MG63 (cell line): ENCODE data around the gene RILP. TPM values are rescaled to one million over a fixed set of nuclear protein-coding genes. Genes with fewer than 3 reads are reported as not detected.
A peak's percentile ranks its signal among the peaks of the same experiment; 100 is the strongest.

Experiments
- DNase-seq: peaks from one replicate; pipeline ENCODE4 v3.0.0-alpha.2; 2020
- H3K27me3 ChIP-seq: fragments of 250-450 bp; sonication (Bioruptor Pico); 2 replicates; pipeline ENCODE4 v1.5.1; 2020; ENCODE audit warnings: mild to moderate bottlenecking, moderate library complexity
- H3K36me3 ChIP-seq: fragments of 250-450 bp; sonication (Bioruptor Pico); 2 replicates; pipeline ENCODE4 v1.5.1; 2020; ENCODE audit warnings: mild to moderate bottlenecking, moderate library complexity
- H3K4me3 ChIP-seq: fragments of 250-450 bp; sonication (Bioruptor Pico); 2 replicates; pipeline ENCODE4 v1.5.1; 2020; ENCODE audit warnings: mild to moderate bottlenecking, moderate library complexity
- H3K9me3 ChIP-seq: fragments of 250-450 bp; sonication (Bioruptor Pico); 2 replicates; pipeline ENCODE4 v1.5.1; 2020; ENCODE audit warnings: mild to moderate bottlenecking, moderate library complexity
- total RNA-seq: library from RNA; depleted of rRNA; stranded (reverse); fragments of >200 nt; shearing (Covaris generic); gene quantifications from 2 replicates; pipeline ENCODE4 v1.2.3, GENCODE V29; 2014; ENCODE audit warnings: low replicate concordance

The RILP gene
- total RNA-seq, 1 experiment from 2014 or later, result 4.6 TPM

DNA sequence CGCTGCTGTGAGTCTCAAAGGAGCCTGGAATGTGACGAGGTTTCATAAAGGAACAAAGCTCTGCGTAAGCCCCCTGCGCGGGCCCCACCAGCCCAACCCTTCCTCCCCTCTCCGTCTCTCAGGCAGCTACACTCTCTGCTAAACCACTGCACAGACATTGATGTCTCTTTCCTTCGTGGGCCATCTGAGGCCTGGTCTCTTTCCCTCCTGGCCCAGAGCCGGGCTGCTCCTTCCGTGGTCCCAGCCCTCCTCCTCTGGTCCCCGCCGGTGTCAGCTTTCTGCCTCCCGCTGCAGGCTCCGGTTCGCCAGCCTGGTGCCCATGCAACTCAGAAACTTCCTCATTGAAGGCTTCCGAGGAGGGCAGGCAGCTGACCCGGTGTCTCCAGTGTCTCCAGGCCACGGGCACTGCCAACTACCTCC is 11.5 kb downstream of the RILP start:
- H3K27me3 ChIP-seq, result no peaks in the 10 kb centered on the region
- no peaks in the 10 kb centered on the region for H3K9me3 ChIP-seq
- no peak overlapping the region for H3K4me3 ChIP-seq
- no peak for DNase-seq
- no peaks in the 10 kb centered on the region for H3K36me3 ChIP-seq

DNA sequence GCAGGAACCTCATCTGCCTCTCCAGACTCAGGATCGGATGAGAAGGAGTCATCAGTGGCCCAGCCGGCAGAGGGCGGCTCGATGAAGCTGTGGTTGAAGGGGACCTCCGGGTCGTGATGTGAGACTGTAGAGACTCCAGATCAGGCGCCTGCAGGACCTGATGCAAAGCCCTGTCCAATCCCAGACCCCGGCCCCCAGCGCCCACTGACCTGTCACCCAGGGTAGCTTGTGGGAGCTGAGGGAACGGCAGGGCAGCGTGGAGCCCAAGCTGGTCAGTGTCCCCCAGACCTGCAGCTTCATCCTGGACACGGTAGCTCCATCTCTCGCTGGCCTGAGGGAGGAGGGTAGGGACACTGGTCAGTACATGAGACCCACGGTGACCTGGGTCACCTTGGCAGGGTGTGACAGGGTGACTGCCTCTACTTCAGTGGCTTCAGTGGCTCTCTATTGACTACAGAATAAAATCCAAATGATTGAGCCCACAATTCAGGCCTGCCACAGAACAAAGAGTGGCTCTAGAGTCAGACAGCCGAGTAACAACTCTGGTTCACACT is 12.9 kb downstream of the RILP start:
- Histone ChIP-seq H3K36me3 (no peaks in the 10 kb centered on the region), H3K4me3 (no peak overlapping the region), H3K9me3 (no peaks in the 10 kb centered on the region), H3K27me3 (no peaks in the 10 kb centered on the region)
- DNase-seq, result no peak

DNA sequence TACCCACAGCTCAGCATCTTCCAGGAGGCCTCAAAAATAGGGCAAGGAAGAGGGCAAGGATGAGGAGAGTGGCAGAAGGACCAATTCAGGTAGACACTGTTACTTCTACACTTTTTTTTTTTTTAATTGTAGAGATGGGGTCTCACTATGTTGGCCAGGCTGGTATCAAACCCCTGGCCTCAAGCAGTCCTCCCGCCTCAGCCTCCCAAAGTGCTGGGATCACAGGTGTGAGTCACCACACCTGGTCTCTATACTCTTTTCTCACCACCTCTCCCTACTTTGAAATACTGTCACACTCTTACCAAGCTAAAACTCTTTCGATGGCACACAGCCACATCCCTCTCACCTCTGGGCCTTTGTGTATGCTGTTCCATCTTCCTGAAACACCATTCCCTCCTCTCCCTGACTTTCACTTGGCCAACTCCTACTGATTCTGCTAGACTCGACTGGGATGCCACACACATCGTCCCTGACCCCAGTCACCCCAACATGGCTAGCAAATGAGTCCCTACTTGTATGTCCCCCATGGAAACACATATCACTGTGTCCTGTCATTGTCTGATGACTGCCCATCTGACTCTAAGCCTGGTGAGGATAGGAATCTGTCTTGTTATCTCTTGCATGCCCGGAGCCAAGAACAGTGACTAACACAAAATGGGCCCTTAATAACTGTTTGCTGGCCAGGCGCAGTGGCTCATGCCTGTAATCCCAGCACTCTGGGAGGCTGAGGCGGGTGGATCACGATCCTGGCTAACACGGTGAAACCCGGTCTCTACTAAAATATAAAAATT is 13.8 kb downstream of the RILP start:
- no peaks in the 10 kb centered on the region for H3K9me3 ChIP-seq
- no peak overlapping the region for H3K4me3 ChIP-seq
- DNase-seq, result no peak
- no peaks in the 10 kb centered on the region for H3K27me3 ChIP-seq
- H3K36me3 ChIP-seq, result no peaks in the 10 kb centered on the region

DNA sequence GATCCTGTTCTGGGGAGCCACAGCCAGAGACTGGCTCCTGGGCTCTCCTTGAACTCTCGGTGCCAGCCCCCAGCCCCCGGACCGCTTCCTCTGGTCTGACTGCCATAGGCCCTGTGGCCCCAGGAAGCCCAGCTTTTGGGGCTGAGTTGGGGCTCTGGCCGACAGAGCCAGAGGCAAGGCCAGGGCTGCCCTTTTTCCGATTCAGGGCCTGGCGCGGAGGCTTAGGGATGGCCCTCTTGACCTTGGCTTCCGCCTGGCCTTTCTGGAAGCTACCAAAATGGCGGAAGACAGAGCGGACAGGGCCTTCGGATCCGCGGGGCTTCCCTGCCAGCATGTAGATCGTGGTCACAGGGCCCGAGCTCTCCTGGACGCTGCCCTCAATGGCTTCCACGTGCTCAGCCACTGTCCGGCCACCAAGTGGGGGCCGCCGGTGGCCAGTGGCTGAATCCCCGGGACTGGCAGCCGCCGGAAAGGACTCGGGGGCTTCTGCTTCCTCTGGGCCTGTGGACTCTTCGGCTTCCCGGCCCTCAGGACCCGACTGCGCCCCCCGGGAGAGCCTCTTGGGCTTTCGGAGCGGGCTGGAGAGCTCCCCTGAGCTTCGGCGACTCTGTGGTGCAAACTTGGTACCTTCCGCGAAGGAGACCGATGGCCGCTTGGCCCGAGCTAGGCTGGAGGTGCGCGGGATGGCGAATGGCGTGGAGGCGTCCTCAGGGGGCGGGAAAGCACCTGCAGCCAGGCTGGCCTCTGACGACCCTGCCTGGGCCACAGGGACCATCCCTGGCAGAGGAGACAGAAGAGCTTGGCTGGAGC is 14.6 kb downstream of the RILP start:
- Histone ChIP-seq H3K9me3 (no peaks in the 10 kb centered on the region), H3K27me3 (no peaks in the 10 kb centered on the region), H3K36me3 (no peaks in the 10 kb centered on the region), H3K4me3 (no peak overlapping the region)
- no peak for DNase-seq

DNA sequence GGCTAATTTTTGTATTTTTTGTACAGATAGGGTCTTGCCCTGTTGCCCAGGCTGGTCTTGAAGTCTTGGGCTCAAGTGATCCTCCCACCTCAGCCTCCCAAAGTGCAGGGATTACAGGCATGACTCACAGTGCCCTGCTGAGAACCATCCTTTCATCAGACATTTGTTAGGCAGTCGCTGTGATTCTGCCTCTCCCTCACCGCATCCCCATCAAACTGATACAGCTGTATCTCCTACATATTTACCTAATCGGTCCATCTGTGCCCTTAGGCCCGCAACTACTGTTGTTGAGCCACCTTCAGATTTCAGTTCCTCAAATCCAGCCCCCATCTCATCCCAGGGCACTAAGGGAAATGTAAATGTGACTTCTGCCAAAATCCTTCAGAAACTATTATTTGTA is 19.0 kb downstream of the RILP start:
- H3K36me3 ChIP-seq, result no peaks in the 10 kb centered on the region
- peak; percentile 30 for DNase-seq
- H3K9me3 ChIP-seq, result no peaks in the 10 kb centered on the region
- no peaks in the 10 kb centered on the region for H3K27me3 ChIP-seq
- no peak overlapping the region for H3K4me3 ChIP-seq

DNA sequence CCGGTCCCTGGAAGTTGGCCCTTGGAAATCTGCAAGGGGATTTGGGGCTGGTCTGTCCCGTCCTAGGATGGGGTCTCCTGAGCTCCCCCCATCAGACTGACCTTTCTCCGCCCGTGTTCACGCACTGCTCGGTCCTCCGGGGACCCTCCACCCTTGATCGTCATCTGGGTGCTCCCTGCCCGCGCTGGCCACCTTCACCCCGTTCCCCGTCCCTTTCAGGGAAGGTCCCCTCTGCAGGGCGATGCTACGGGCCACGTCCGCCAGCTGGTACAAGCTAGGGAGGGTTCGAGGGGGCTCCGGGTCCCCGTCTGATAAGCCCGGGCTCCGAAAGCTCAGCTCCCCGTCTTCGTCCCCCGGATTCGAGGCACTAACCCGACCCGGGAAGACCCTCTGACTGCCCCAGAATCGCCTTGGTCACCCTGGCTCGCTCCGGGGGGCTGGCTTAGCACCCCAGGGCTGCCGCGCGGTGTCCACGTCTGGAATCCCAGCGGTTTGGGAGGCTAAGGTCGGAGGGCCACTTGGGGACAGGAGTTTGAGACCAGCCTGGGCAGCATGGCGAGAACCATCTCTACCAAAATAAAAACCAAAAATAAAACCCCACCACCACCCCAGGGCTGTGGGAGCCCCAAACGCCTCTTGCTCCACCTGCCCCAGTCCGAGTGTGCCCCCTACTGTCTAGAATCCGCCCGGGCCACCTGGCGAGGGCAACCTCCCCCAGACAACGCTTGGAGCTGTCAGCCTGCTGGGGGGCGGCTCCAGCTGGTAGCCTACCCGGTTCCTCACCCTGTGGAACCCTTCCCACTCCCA is 20.0 kb downstream of the RILP start:
- Histone ChIP-seq H3K27me3 (no peaks in the 10 kb centered on the region), H3K9me3 (no peaks in the 10 kb centered on the region), H3K4me3 (peak overlapping the region; percentile 64), H3K36me3 (no peaks in the 10 kb centered on the region)
- peak; percentile 16 for DNase-seq

DNA sequence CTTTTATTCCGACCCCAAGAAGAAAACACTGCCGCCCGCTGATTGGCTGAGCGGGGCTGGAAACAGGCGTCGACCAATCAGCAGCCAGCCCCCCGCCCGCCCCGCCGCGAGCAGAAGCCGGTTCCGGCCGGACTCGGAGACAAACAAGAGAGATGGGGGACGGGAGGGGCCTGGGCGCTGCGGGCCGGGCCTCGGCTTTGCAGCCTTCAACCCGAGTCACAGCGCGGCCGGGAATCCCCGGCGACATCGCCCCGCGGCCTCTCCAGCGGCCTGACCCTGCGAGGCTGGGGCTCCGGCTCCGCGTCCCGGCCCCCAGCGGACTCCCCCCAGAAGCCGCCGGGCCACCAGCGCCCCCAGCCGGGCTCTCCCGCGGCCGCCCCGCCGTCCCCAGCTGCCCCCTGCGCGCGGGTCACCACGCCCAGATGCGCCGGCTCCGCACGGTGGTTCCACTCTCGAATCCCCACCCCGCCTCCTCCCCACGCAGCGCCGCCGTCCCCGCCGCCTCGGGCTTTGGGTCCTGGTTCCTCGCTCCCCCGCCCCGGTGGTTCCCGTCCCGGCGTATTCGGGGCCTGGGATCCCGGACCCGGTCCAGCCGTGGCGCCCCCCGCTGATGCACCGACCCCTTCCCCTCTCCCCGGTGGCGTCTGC is 20.7 kb downstream of the RILP start:
- Histone ChIP-seq H3K36me3 (no peaks in the 10 kb centered on the region), H3K4me3 (peak overlapping the region; percentile 64), H3K9me3 (no peaks in the 10 kb centered on the region), H3K27me3 (no peaks in the 10 kb centered on the region)
- DNase-seq, result peak; percentile 89

DNA sequence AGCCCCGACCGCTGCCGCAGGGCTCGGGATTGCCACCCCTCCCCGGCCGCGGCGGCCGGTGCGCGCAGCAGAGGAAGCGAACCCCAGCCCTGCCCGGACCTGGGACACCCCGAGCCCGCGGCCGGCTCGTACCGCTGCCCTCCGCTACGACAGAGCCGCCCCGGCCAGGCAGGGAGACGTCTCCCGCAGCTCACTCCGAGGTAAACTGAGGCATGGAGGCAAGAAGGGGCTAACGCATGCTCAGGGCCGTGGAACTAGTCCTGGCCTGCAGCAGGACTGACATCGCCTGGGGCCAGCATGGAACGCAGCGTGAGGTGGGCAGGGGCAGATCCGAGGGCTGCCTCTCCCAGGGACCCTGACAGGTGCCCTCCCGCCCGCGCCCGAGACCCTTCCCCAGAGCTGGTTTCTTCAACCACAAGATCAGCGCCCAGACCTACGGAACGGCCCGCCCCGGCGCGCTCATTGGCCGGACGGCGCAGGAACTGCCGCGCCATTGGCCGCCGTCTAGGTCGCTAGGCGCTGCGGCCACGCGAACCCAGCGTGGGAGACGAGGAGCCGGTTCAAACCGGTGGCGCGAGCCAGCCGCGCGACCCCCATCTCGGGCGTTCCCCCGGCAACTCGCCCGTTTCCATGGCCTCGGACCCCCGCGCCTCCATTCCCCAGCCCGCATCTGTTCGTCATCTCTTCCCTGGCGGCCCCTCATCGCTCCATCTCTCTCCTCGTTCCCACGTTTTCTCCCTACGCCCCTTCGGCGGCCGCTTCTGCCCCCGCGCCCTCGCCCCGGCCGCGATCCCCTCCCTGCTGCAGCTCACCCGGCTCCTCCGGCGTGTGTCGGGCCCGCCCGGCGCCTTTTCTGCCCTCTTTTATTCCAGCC is 21.4 kb downstream of the RILP start, which contains the start of gene SLC43A2:
Gene SLC43A2, minus strand, starts transcription at position 853 of the 874 bp plus-strand sequence. CDS start 960 bp downstream, outside the sequence.
- Histone ChIP-seq H3K36me3 (no peaks in the 10 kb centered on the region), H3K27me3 (no peaks in the 10 kb centered on the region), H3K9me3 (no peaks in the 10 kb centered on the region), H3K4me3 (peak within 1 kb of the TSS; percentile 64)
- DNase-seq, result peak; percentile 65

DNA sequence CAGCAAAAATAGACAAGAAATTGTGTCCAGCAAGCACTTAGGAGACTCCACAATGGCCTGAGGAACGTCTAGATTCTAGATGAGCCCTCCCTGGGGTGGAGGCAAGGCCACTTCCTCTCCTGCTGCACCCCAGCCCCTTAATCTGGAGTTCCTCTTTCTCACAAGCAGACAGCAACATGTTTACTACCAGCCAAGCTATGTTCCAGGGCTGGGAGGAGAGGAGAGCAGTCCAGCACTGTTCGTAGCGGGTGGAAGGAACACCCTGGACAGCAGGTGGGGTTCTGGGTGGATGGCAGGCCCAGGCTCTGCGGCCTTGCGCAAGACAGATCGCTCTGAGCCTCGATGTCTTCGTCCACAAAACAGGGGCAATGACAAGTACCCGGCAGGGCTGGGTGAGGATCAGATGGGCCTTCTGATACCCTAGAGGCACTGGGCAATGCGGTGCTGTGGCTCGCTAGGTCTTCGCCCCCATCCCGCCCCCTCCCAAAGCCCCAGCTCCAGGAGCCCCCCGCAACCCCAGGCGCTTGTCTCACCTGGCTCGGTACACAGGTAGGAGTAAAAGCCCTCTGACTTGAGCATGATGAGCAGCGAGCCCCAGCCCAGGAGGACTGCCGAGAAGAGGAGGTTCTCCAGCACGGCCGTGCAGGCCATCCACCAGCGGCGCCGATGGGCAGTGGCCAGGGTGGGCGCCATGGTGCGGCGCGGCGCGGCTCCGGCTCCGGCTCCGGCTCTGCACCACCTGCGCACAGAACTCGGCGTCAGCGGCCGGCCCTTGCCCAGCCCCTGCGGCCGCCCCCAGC is 22.3 kb downstream of the RILP start:
- Histone ChIP-seq H3K4me3 (no peak overlapping the region), H3K27me3 (no peaks in the 10 kb centered on the region), H3K36me3 (no peaks in the 10 kb centered on the region), H3K9me3 (no peaks in the 10 kb centered on the region)
- DNase-seq, result no peak

DNA sequence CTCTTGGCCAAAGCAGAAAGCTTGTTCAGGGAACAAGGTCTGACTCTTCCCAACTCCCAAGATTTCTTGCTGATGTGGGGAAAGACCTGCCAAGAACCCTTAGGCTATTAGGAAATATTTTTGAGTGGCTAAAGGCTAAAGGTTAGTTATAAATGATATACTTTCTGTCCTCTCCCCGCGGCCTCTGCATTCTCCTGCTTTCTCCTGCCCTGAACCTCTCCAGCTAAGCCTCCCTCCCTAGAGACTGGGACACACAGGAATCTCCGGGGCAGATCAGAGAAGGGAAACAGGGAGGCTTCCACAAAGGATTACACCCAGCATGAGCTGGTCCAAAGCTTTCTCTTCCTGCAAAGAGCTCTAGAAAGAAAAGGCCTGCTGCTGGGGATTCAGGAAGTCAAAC is 23.3 kb downstream of the RILP start:
- Histone ChIP-seq H3K36me3 (no peaks in the 10 kb centered on the region), H3K4me3 (no peak overlapping the region), H3K27me3 (no peaks in the 10 kb centered on the region), H3K9me3 (no peaks in the 10 kb centered on the region)
- no peak for DNase-seq

DNA sequence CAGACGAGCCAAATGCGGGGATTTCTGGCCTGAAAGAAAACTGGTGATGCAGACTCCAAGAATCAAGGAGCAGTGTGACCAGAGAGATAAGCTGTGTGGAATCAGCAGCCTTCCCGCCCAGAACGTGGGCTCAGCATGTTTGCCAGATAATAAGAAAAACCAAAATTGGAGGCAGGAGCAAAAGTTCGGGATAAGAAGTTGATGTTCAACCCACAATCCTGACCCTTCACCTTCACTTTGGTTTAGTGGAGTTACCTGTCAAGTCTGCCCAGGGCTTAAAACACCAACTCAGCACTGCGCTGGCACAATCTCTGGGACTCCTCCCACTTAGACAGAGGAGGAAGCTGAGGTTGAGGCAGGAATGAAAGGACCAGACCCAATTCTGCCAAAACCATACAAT is 24.1 kb downstream of the RILP start:
- no peak for DNase-seq
- no peaks in the 10 kb centered on the region for H3K27me3 ChIP-seq
- H3K9me3 ChIP-seq, result no peaks in the 10 kb centered on the region
- H3K36me3 ChIP-seq, result no peaks in the 10 kb centered on the region
- no peak overlapping the region for H3K4me3 ChIP-seq

DNA sequence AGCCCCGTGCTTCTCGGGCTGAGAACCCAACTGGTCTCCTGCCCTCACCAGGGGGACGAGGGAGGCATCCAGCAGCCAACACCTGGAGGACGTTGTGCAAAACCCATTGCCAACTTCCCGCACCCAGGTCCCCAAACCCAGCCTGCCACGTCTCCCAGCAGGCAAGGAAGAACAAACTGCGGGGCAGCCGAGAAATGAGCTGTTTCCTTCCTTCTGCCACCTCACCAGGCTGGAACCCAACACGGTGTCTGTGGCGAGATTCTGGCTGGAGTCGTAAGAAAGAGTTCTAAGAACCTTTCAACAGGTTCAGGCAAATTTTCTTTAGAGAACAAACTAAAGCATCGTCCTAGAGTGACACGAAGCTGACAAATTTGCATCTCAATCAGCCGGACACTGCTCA is 24.6 kb downstream of the RILP start:
- DNase-seq, result no peak
- Histone ChIP-seq H3K27me3 (no peaks in the 10 kb centered on the region), H3K4me3 (no peak overlapping the region), H3K9me3 (no peaks in the 10 kb centered on the region), H3K36me3 (no peaks in the 10 kb centered on the region)

DNA sequence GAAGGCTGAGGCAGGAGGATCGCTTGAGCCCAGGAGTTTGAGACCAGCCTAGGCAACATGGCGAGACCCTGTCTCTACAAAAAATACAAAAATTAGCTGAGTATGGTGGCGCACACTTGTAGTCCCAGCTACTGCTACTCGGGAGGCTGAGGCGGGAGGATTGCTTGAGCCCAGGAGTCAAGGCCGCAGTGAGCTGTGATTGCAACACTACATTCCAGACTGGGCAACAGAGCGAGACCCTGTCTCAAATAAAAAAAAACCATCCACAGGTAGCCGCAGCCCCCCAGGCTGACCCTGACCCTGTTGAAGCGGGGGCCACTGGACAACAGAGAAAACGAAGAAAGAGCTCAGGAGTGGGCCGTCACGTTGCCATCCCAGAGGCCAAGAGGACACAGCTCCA is 25.0 kb downstream of the RILP start:
- H3K9me3 ChIP-seq, result no peaks in the 10 kb centered on the region
- H3K36me3 ChIP-seq, result no peaks in the 10 kb centered on the region
- DNase-seq, result no peak
- no peaks in the 10 kb centered on the region for H3K27me3 ChIP-seq
- no peak overlapping the region for H3K4me3 ChIP-seq

DNA sequence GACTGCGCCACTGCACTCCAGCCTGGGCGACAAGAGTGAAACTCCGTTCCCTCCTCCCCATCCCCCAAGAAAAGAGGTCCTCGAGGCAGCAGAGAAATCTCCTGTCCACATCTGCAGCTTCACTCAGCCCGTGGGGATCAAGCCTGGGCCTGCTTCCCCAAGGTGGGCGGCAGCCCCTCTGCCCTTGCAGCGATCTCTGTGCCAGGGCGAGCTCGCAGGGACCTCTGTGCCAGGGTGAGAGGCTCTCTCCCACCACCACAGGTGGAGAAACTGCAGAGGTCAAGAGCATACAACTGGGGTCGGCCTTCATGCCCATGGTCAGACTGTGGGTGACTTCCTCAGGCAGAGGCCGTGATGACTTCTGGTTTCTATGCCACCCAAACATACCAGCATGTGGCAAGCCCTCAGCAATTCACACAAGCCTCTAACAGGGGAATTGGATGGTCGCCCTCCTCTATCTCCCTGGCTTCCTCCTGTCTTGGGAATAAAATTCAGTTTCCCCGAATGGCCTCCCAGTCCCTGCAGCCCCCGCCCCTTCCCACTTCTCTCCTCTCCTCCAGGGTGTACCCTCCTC is 26.5 kb downstream of the RILP start:
- no peaks in the 10 kb centered on the region for H3K27me3 ChIP-seq
- no peak for DNase-seq
- H3K36me3 ChIP-seq, result no peaks in the 10 kb centered on the region

More for the DNA sequence above, 26.5 kb downstream of the RILP start:
- Histone ChIP-seq H3K9me3 (no peaks in the 10 kb centered on the region), H3K4me3 (no peak overlapping the region)
